Activated T-helper 1 cell treated with anti-CD3 and anti-CD28 coated beads, Interleukin-12 subunit alpha, Interleukin-12 subunit beta, Interleukin-2, Interleukin-4 antibody, amounts not matched to agents 30 ng/mL and 10 ng/mL and 1 ng/mL, durations not matched to agents 14 hours and 24 hours and 36 hours (primary cell): ENCODE results near the gene GPALPP1. TPM values are rescaled to one million over a fixed set of nuclear protein-coding genes. Genes with fewer than 3 reads are reported as not detected.

Experiments
- total RNA-seq: library from RNA; stranded (reverse); gene quantifications from 2 replicates; pipeline ENCODE4 v1.2.3, GENCODE V29; 2022

Gene GPALPP1
- total RNA-seq, 1 donor from 2014 or later, result 29.8 TPM

Other genes starting within 250 kb of the GPALPP1 start
- gene NUFIP1, start 67 bp upstream of the GPALPP1 start, total RNA-seq, result 12.2 and 13.5 TPM in 2 replicates
- 30.1 and 30.8 TPM in 2 replicates for gene GTF2F2, start 131.0 kb downstream of the GPALPP1 start, total RNA-seq
- gene KCTD4, start 211.5 kb downstream of the GPALPP1 start, total RNA-seq, result not detected in 2 replicates